H1 (cell line): ENCODE data around the gene SSC5D. TPM values are rescaled to one million over a fixed set of nuclear protein-coding genes. Genes with fewer than 3 reads are reported as not detected.

ENCODE experiments used
- BCL11A ChIP-seq, 2 experiments: IDR thresholded peaks; one replicate each; pipeline ENCODE4 v1.6.1; 2011; ENCODE audit warnings: low read depth in 2 of 2, low read length in 2 of 2, mild to moderate bottlenecking in 2 of 2
- JUND ChIP-seq: IDR thresholded peaks from 2 replicates; pipeline ENCODE4 v1.6.1; 2011; ENCODE audit warnings: mild to moderate bottlenecking, improper control_type of control experiment, low read length
- KDM1A ChIP-seq: fragments of 200-600, 300-600 bp; sonication (generic); IDR thresholded peaks from 2 replicates; pipeline ENCODE4 v1.7.1; 2016; ENCODE audit warnings: mild to moderate bottlenecking, low read length, borderline replicate concordance
- POU5F1 ChIP-seq: IDR thresholded peaks from 2 replicates; pipeline ENCODE4 v1.6.1; 2011; ENCODE audit warnings: low read depth, mild to moderate bottlenecking, low read length, moderate library complexity
- SP4 ChIP-seq: IDR thresholded peaks from 2 replicates; pipeline ENCODE4 v1.6.1; 2012; ENCODE audit warnings: low read length, inconsistent platforms
- SRF ChIP-seq: IDR thresholded peaks from 2 replicates; pipeline ENCODE4 v1.6.1; 2011; ENCODE audit warnings: mild to moderate bottlenecking, low read depth, low read length, moderate library complexity
- SUZ12 ChIP-seq: fragments of 200-600 bp; sonication (generic); IDR thresholded peaks from 2 replicates; pipeline ENCODE4 v1.6.1; 2012; ENCODE audit warnings: mild to moderate bottlenecking, inconsistent platforms, low read length, moderate library complexity, mixed read lengths
- polyA plus RNA-seq, 7 experiments: library from polyadenylated mRNA; depleted of rRNA in 3 of 7; stranded (reverse) in 5 of 7; unstranded in 2 of 7; fragments of >200 nt in 5 of 7; fragments of 200-250 nt in 2 of 7; gene quantifications; 1 replicate in 5 of 7; 2 replicates in 1 of 7; 4 replicates in 1 of 7; pipeline versions ENCODE4 v1.2.1 to v1.2.3, GENCODE V29; 2011 to 2013; ENCODE audit warnings: missing spikeins in 2 of 7, mixed read lengths in 2 of 7
- total RNA-seq: library from RNA; stranded (reverse); fragmentation: NEBNext Ultra II Directional; extraction: Animal tissue kit (Norgen Biotek cat#: 25700); gene quantifications from 2 replicates; pipeline ENCODE4 v1.2.1, GENCODE V29; 2021
- TF ChIP-seq, protein P1 (sequence below): IDR thresholded peaks from 2 replicates; pipeline ENCODE4 v1.6.1; 2012; ENCODE audit warnings: inconsistent platforms

Gene SSC5D
- total and polyA plus RNA-seq, 2 of the 8 experiments (the other 6 are each of a cell fraction or from before 2014, with no cell fraction given): 0.39 to 1.7 TPM

DNA sequence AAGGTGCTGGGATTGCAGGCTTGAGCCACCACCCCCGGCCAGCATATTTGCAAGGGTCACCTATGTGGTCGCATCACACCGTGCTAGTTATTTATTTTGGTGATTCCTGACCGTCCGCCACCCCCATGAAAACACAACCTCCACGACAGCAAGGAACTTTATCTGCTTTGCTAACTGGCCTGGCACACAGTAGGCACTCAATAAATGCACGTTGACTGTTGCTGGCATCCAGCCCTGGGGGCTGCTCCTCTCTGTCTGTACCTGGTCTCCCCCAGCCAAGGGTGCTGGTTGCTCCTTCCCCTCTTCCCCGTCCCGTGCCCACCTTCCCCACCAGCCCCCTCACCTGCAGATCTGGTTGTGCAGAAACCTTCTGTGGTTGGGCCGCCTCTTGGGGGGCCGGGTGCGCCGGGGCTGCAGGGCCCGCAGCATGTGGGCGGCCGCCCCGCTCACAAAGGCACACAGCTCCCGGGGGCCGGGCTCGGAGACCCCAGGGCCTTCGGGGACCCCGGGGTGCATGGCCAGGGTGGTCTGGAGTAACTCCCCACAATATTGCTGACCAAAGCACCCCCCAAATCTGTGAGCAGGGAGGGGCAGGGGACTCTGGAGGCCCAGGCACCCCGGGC is 24.1 kb upstream of the SSC5D start (continued):
- TF ChIP-seq SP4 (no peak), BCL11A (IDR thresholded peaks at IDR 0.05; ENCODE audit: low read depth in 2 of 2, low read length in 2 of 2) (no peak), JUND (no peak), SRF (no peak), SUZ12 (no peak), KDM1A (no peak), POU5F1 (no peak)
- TF ChIP-seq, protein P1, sequence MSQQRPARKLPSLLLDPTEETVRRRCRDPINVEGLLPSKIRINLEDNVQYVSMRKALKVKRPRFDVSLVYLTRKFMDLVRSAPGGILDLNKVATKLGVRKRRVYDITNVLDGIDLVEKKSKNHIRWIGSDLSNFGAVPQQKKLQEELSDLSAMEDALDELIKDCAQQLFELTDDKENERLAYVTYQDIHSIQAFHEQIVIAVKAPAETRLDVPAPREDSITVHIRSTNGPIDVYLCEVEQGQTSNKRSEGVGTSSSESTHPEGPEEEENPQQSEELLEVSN: no peak
